Measurements from ENCODE around the gene OLFM1. TPM values are rescaled to one million over a fixed set of nuclear protein-coding genes. Genes with fewer than 3 reads are reported as not detected.

Gene OLFM1
- total RNA-seq, 5 donors from 2014 or later (not counting 1 experiment from before 2014, with no cell fraction given) = 0.16 TPM; not detected in 4

GRCh38 chr9:135126451-135127187, 39.2 kb downstream of the OLFM1 start:
- Mint-ChIP-seq H3K36me3 (no peaks in the 10 kb centered on the region), H3K9me3 (peaks cover 4 to 7% (median 7%) of the 10 kb centered on the region in 3 donors), H3K4me1 (peaks cover 0 to 2% (median 0%) of the 10 kb centered on the region in 3 donors), H3K27me3 (peaks cover 0 to 16% of the 10 kb centered on the region in 2 donors), H3K4me3 (no peak overlapping the region), H3K27ac (no peak overlapping the region)
- ATAC-seq (replicated peaks in 1 of 4) (no peak), DNase-seq (no peak)
- ChIA-PET CTCF (no interaction called here), POLR2A (no interaction called here)
- Histone ChIP-seq H3K4me1 (ENCODE audit: control insufficient read depth in 1 of 2, extremely low read depth in 1 of 2, insufficient read depth in 2 of 2, low read length in 2 of 2) (no peaks in the 10 kb centered on the region), H3K27me3 (replicated peaks in 1 of 2; ENCODE audit: control insufficient read depth in 2 of 2, extremely low read depth in 1 of 2, insufficient read depth in 2 of 2, low read length in 1 of 2) (peaks cover 0 to 41% of the 10 kb centered on the region in 2 experiments), H3K27ac (ENCODE audit: low read length) (no peak overlapping the region), H3K36me3 (ENCODE audit: control insufficient read depth in 2 of 2, extremely low read depth in 1 of 2, insufficient read depth in 1 of 2, low read length in 1 of 2) (no peaks in the 10 kb centered on the region), H3K4me3 (ENCODE audit: control insufficient read depth in 1 of 2, extremely low read depth in 1 of 2, low read length in 1 of 2) (no peak overlapping the region), H3K9me3 (no peaks in the 10 kb centered on the region)
- 85% methylated on average over 29 of the region's 34 CpGs for WGBS (ENCODE audit: insufficient coverage)

DNA sequence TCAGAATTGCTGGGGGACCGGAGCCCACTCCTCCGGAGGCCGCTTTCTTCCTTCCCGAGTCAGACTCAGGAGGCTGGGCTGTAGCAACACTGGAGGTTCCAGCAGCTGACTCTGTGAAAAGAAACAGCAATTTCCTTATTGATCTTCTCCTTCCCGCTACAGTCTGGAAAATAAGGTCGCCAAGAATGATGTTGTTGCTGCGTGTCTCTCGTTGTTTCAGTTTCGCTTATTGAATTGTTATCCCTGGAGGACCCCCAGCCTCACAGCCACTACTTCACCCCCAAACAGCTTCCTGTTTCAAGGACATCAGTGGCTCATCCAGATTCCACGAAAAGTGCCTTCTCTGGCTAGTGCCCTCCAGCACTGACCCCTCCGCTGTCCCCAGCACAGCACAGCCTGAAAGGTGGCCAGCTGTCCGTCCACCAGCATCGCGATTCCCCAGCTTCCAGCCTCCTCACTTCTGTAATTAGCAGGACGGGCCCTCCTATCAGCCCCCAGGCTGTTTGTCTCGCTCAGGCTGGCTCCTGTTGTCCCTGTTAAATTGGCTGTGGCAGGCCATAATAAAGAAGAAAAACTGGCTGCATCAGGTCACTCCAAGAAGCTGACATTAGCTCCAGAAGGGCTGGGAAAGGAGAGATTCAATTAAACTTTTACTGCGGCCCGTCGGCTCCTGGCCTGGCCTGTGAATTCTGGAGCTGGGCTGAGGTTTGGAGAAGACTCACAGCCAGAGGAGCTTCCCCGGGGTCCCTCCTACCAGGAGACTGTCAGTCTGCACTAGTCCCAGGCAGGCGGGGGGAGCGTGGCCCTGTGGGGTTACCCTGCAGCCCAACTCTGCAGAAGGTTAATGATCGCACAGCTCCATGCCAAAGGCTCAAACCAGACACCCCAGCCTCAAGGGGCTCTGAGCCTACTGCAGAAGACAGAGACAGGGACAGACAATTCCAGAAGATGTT, 40.5 kb downstream of the OLFM1 start:
- DNase-seq = no peak
- POLR2A ChIA-PET = no interaction called here
- WGBS (ENCODE audit: insufficient coverage) = 62% methylated on average over 19 of the region's 23 CpGs

GRCh38 chr9:135129137-135129695, 41.7 kb downstream of the OLFM1 start:
- ChIA-PET CTCF (no interaction called here), POLR2A (no interaction called here)
- Histone ChIP-seq H3K36me3 (ENCODE audit: control insufficient read depth in 2 of 2, extremely low read depth in 1 of 2, insufficient read depth in 1 of 2, low read length in 1 of 2) (no peaks in the 10 kb centered on the region), H3K4me3 (ENCODE audit: control insufficient read depth in 1 of 2, extremely low read depth in 1 of 2, low read length in 1 of 2) (no peak overlapping the region), H3K9me3 (no peaks in the 10 kb centered on the region), H3K27ac (ENCODE audit: low read length) (no peak overlapping the region), H3K27me3 (replicated peaks in 1 of 2; ENCODE audit: control insufficient read depth in 2 of 2, extremely low read depth in 1 of 2, insufficient read depth in 2 of 2, low read length in 1 of 2) (peaks cover 0 to 52% of the 10 kb centered on the region in 2 experiments), H3K4me1 (ENCODE audit: control insufficient read depth in 1 of 2, extremely low read depth in 1 of 2, insufficient read depth in 2 of 2, low read length in 2 of 2) (no peaks in the 10 kb centered on the region)
- ATAC-seq (replicated peaks in 1 of 4) (peak in 1 of 4 experiments; percentile 19), DNase-seq (no peak)
- WGBS (ENCODE audit: insufficient coverage) = 90% methylated on average over 3 of the region's 7 CpGs
- peaks cover 4 to 7% (median 7%) of the 10 kb centered on the region in 3 donors for H3K9me3 Mint-ChIP-seq
- H3K4me1 Mint-ChIP-seq = peaks cover 0 to 2% (median 0%) of the 10 kb centered on the region in 3 donors
- H3K4me3 Mint-ChIP-seq = no peak overlapping the region
- no peak overlapping the region for H3K27ac Mint-ChIP-seq
- H3K27me3 Mint-ChIP-seq = peaks cover 0 to 22% of the 10 kb centered on the region in 2 donors
- H3K36me3 Mint-ChIP-seq = no peaks in the 10 kb centered on the region

More for the DNA sequence above, 40.5 kb downstream of the OLFM1 start:
- Histone ChIP-seq H3K27ac (ENCODE audit: low read length) (no peak overlapping the region), H3K27me3 (replicated peaks in 1 of 2; ENCODE audit: control insufficient read depth in 2 of 2, extremely low read depth in 1 of 2, insufficient read depth in 2 of 2, low read length in 1 of 2) (peaks cover 0 to 45% of the 10 kb centered on the region in 2 experiments), H3K36me3 (ENCODE audit: control insufficient read depth in 2 of 2, extremely low read depth in 1 of 2, insufficient read depth in 1 of 2, low read length in 1 of 2) (no peaks in the 10 kb centered on the region), H3K4me3 (ENCODE audit: control insufficient read depth in 1 of 2, extremely low read depth in 1 of 2, low read length in 1 of 2) (no peak overlapping the region), H3K9me3 (no peaks in the 10 kb centered on the region), H3K4me1 (ENCODE audit: control insufficient read depth in 1 of 2, extremely low read depth in 1 of 2, insufficient read depth in 2 of 2, low read length in 2 of 2) (no peaks in the 10 kb centered on the region)
- Mint-ChIP-seq H3K36me3 (no peaks in the 10 kb centered on the region), H3K9me3 (peaks cover 4 to 7% (median 7%) of the 10 kb centered on the region in 3 donors), H3K4me3 (no peak overlapping the region), H3K27me3 (peaks cover 0 to 17% of the 10 kb centered on the region in 2 donors), H3K27ac (no peak overlapping the region), H3K4me1 (peaks cover 0 to 2% (median 0%) of the 10 kb centered on the region in 3 donors)
- CTCF ChIA-PET = no interaction called here
- no peak for ATAC-seq (replicated peaks in 1 of 4)

GRCh38 chr9:135130207-135130976, 42.9 kb downstream of the OLFM1 start:
- H3K36me3 Mint-ChIP-seq = no peaks in the 10 kb centered on the region
- ChIA-PET POLR2A (no interaction called here), CTCF (no interaction called here)
- Histone ChIP-seq H3K4me3 (ENCODE audit: control insufficient read depth in 1 of 2, extremely low read depth in 1 of 2, low read length in 1 of 2) (no peak overlapping the region), H3K27me3 (replicated peaks in 1 of 2; ENCODE audit: control insufficient read depth in 2 of 2, extremely low read depth in 1 of 2, insufficient read depth in 2 of 2, low read length in 1 of 2) (peaks cover 0 to 52% of the 10 kb centered on the region in 2 experiments), H3K36me3 (ENCODE audit: control insufficient read depth in 2 of 2, extremely low read depth in 1 of 2, insufficient read depth in 1 of 2, low read length in 1 of 2) (no peaks in the 10 kb centered on the region), H3K9me3 (no peaks in the 10 kb centered on the region), H3K4me1 (ENCODE audit: control insufficient read depth in 1 of 2, extremely low read depth in 1 of 2, insufficient read depth in 2 of 2, low read length in 2 of 2) (no peaks in the 10 kb centered on the region), H3K27ac (ENCODE audit: low read length) (no peak overlapping the region)
- peaks cover 0 to 24% of the 10 kb centered on the region in 2 donors for H3K27me3 Mint-ChIP-seq
- H3K4me1 Mint-ChIP-seq = peaks cover 0 to 2% (median 0%) of the 10 kb centered on the region in 3 donors
- no peak overlapping the region for H3K4me3 Mint-ChIP-seq
- ATAC-seq (replicated peaks in 1 of 4) (no peak), DNase-seq (no peak)
- no peak overlapping the region for H3K27ac Mint-ChIP-seq
- 70% methylated on average over 16 of the region's 18 CpGs for WGBS (ENCODE audit: insufficient coverage)
- H3K9me3 Mint-ChIP-seq = peaks cover 4 to 7% (median 7%) of the 10 kb centered on the region in 3 donors

DNA sequence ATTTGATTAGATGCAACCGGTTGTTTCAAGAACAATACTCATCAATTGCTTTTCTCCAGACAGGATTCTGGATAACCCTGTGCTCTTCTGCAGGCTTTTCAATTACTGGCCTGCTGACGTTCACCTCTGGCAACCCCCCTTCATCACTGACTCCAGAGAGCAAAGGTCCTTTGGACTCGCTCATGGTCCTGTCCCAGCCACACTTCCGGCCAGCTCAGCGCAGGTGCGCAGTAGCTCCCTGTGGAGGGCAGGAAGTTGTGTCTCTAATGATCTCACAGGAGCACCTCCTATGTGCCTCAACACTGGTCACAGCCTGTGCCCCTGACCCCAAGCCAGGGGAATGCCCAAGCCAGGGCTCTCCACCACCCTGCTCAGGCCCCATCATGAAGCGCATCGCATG, 44.0 kb downstream of the OLFM1 start:
- peaks cover 4 to 7% (median 7%) of the 10 kb centered on the region in 3 donors for H3K9me3 Mint-ChIP-seq
- H3K9me3 ChIP-seq = no peaks in the 10 kb centered on the region
- ChIA-PET CTCF (interaction anchor here in 1 of 2 donors (0.5 kb wide), 1 partner anchor 1936 kb away, joined by 5 read pairs; no protein-coding TSS in a partner anchor), POLR2A (no interaction called here)
- H3K4me3 ChIP-seq (ENCODE audit: control insufficient read depth in 1 of 2, extremely low read depth in 1 of 2, low read length in 1 of 2) = no peak overlapping the region
- WGBS (ENCODE audit: insufficient coverage) = 79% methylated on average over 4 of the region's 8 CpGs
- H3K4me3 Mint-ChIP-seq = no peak overlapping the region
- H3K4me1 ChIP-seq (ENCODE audit: control insufficient read depth in 1 of 2, extremely low read depth in 1 of 2, insufficient read depth in 2 of 2, low read length in 2 of 2) = no peaks in the 10 kb centered on the region
- H3K27ac Mint-ChIP-seq = no peak overlapping the region
- H3K36me3 Mint-ChIP-seq = no peaks in the 10 kb centered on the region
- H3K27me3 ChIP-seq (replicated peaks in 1 of 2; ENCODE audit: control insufficient read depth in 2 of 2, extremely low read depth in 1 of 2, insufficient read depth in 2 of 2, low read length in 1 of 2) = peaks cover 0 to 55% of the 10 kb centered on the region in 2 experiments
- peaks cover 0 to 19% of the 10 kb centered on the region in 2 donors for H3K27me3 Mint-ChIP-seq
- peaks cover 0 to 2% (median 0%) of the 10 kb centered on the region in 3 donors for H3K4me1 Mint-ChIP-seq
- ATAC-seq (replicated peaks in 1 of 4) (no peak), DNase-seq (no peak)
- no peak overlapping the region for H3K27ac ChIP-seq (ENCODE audit: low read length)
- H3K36me3 ChIP-seq (ENCODE audit: control insufficient read depth in 2 of 2, extremely low read depth in 1 of 2, insufficient read depth in 1 of 2, low read length in 1 of 2) = no peaks in the 10 kb centered on the region
